K562 (cell line): ENCODE results near the gene ALKBH7. TPM values are rescaled to one million over a fixed set of nuclear protein-coding genes. Genes with fewer than 3 reads are reported as not detected.

Experiments used
- ATAC-seq: fragments of 200-7000 bp; cut with Tn5 transposase; 3 replicates; pipeline ENCODE4 v1.9.1; 2020; ENCODE audit warnings: moderate library complexity
- BruUV-seq: library from RNA; stranded (reverse); fragments of 400-500 nt; replicated peaks from 2 replicates; lab custom pipeline; 2021; lab: Mats Ljungman, UMichigan
- CTCF ChIA-PET: fragments of 300-600 bp; formaldehyde crosslinking; extraction: SDS; loops from one replicate; lab custom pipeline; 2021; ENCODE audit warnings: low intra/inter-chr PET ratio; lab: Yijun Ruan, JAX
- POLR2A ChIA-PET: fragments of 300-600, 350-650 bp; sonication (Branson Sonifier 250); formaldehyde crosslinking; extraction: SDS; loops from one replicate; lab custom pipeline; 2021; ENCODE audit warnings: antibody characterized with exemption, inconsistent platforms; lab: Yijun Ruan, JAX
- DNase-seq, 4 experiments: peaks; one replicate each; pipeline versions ENCODE4 v3.0.0 to v3.0.0-alpha.2; 2011 to 2018; ENCODE audit warnings: low spot score in 3 of 4, mixed read lengths in 3 of 4; ENCODE audit errors: extremely low read depth in 1 of 4
- FAIRE-seq: peaks from 2 replicates; lab custom pipeline; 2011; peaks lifted over from hg19 to GRCh38; lab: Jason Lieb, UNC
- H2AFZ ChIP-seq: 2 replicates; pipeline ENCODE4 v1.6.0; 2011; ENCODE audit warnings: low read depth, low read length, control low read depth, inconsistent platforms
- H3K27ac ChIP-seq: fragments of 200-600 bp; 3 replicates; pipeline ENCODE4 v1.8.0; 2011; ENCODE audit warnings: low read depth, mild to moderate bottlenecking, control low read depth, inconsistent platforms, low read length, moderate library complexity, mixed read lengths; ENCODE audit errors: extremely low read depth
- H3K27me3 ChIP-seq, 2 experiments: fragments of 300-600 bp in 1 of 2; 2 replicates in 1 of 2; 3 replicates in 1 of 2; pipeline versions ENCODE4 v1.6.0 to v1.8.0; 2011; ENCODE audit warnings: inconsistent platforms in 2 of 2, low read length in 2 of 2, mild to moderate bottlenecking in 1 of 2, mixed read lengths in 1 of 2, moderate library complexity in 1 of 2; ENCODE audit not compliant: control insufficient read depth in 2 of 2, insufficient read depth in 2 of 2
- H3K36me3 ChIP-seq: fragments of 300-600 bp; 3 replicates; pipeline ENCODE4 v1.8.0; 2011; ENCODE audit warnings: mild to moderate bottlenecking, low read length, inconsistent platforms; ENCODE audit not compliant: control insufficient read depth, insufficient read depth
- H3K4me1 ChIP-seq, 2 experiments: fragments of 200-600 bp in 1 of 2; replicated peaks in 1 of 2; 2 replicates in 1 of 2; 3 replicates in 1 of 2; pipeline versions ENCODE4 v1.5.1 to v1.8.0; 2011; ENCODE audit warnings: inconsistent platforms in 2 of 2, low read length in 2 of 2, mild to moderate bottlenecking in 1 of 2, mixed read lengths in 1 of 2, moderate library complexity in 1 of 2; ENCODE audit not compliant: control insufficient read depth in 2 of 2, insufficient read depth in 2 of 2
- H3K4me2 ChIP-seq: 2 replicates; pipeline ENCODE4 v1.6.1; 2011; ENCODE audit warnings: low read length, control low read depth, inconsistent platforms, mixed read lengths; ENCODE audit not compliant: insufficient read depth
- H3K4me3 ChIP-seq: fragments of 200-600 bp; sonication (generic), shearing (Covaris generic); 2 replicates; pipeline ENCODE4 v1.5.1; 2016; ENCODE audit warnings: control low read depth, inconsistent platforms
- H3K79me2 ChIP-seq: fragments of 200-600 bp; 3 replicates; pipeline ENCODE4 v1.8.0; 2011; ENCODE audit warnings: low read length, inconsistent platforms; ENCODE audit not compliant: control insufficient read depth, insufficient read depth
- H3K9ac ChIP-seq, 2 experiments: 2 replicates each; pipeline versions ENCODE4 v1.6.0 to v1.6.1; 2011; ENCODE audit warnings: low read depth in 2 of 2, low read length in 2 of 2, control low read depth in 1 of 2, inconsistent platforms in 1 of 2, mild to moderate bottlenecking in 1 of 2, mixed read lengths in 1 of 2; ENCODE audit not compliant: insufficient read depth in 1 of 2
- H3K9me1 ChIP-seq: one replicate; pipeline ENCODE4 v1.6.0; 2011; ENCODE audit warnings: inconsistent platforms, mild to moderate bottlenecking, low read length, moderate library complexity; ENCODE audit not compliant: control insufficient read depth, insufficient read depth
- H3K9me3 ChIP-seq: replicated peaks from 2 replicates; pipeline ENCODE4 v1.5.1; 2011; ENCODE audit warnings: low read depth, low read length, inconsistent platforms; ENCODE audit not compliant: control insufficient read depth, insufficient read depth
- H4K20me1 ChIP-seq: replicated peaks from 2 replicates; pipeline ENCODE4 v1.6.1; 2011; ENCODE audit warnings: low read length, inconsistent platforms, mixed read lengths; ENCODE audit not compliant: control insufficient read depth, insufficient read depth
- IFI16 ChIP-seq: fragments of 250-450 bp; sonication (Bioruptor Pico); IDR thresholded peaks from 2 replicates; pipeline ENCODE4 v2.1.2; 2022; ENCODE audit warnings: mild to moderate bottlenecking, inconsistent platforms
- MYNN ChIP-seq, 2 experiments: sonication (generic); formaldehyde crosslinking in 1 of 2; IDR thresholded peaks; 2 replicates each; pipeline versions ENCODE4 v1.5.0 to v1.6.1; 2016 to 2020; ENCODE audit warnings: antibody characterized with exemption in 1 of 2, missing genetic modification reagents in 1 of 2
- RFX1 ChIP-seq: fragments of 450-650 bp; IDR thresholded peaks from 2 replicates; pipeline ENCODE4 v1.6.1; 2016; ENCODE audit warnings: mild to moderate bottlenecking, moderate library complexity
- WGBS: fragments of 100-300 bp; shearing (Covaris generic); methylation state at CpG from one replicate; pipeline ENCODE4 v1.1.6; 2016; ENCODE audit warnings: low coverage, mixed read lengths; ENCODE audit not compliant: insufficient coverage; ENCODE audit errors: missing lambda C conversion rate; 5-methylcytosine and 5-hydroxymethylcytosine counted together
- in situ Hi-C: fragments of 300-500 bp; cut with MboI; formaldehyde crosslinking; loops from 4 replicates; pipeline ENCODE4 v1.15.0; 2018; ENCODE audit warnings: inconsistent platforms, mixed read lengths
- intact Hi-C: fragments of 100-400 bp; cut with micrococcal nuclease; formaldehyde crosslinking; loops from 2 replicates; pipeline ENCODE4 v1.14.2; 2022
- polyA plus RNA-seq, 8 experiments: library from polyadenylated mRNA; depleted of rRNA in 4 of 8; stranded (reverse) in 5 of 8; unstranded in 3 of 8; fragments of >200 nt; fragmentation: Nextera tagmentation in 2 of 8; fragmentation: Illumina TruSeq in 1 of 8; extraction: Ambion mirVana in 2 of 8; extraction: Trizol in 1 of 8; gene quantifications; 2 replicates each; pipeline versions ENCODE4 v1.2.1 to v1.2.3, GENCODE V29; 2011 to 2014; ENCODE audit warnings: inconsistent platforms in 1 of 8, missing spikeins in 1 of 8
- total RNA-seq, 7 experiments: library from RNA; depleted of rRNA in 6 of 7; stranded (reverse); fragments of >200 nt in 6 of 7; fragmentation: Illumina TruSeq in 2 of 7; extraction: Trizol in 2 of 7; gene quantifications; 2 replicates each; pipeline versions ENCODE4 v1.2.1 to v1.2.3, GENCODE V29; 2011 to 2021; ENCODE audit warnings: low replicate concordance in 1 of 7
- TF ChIP-seq, protein P1 (sequence below): sonication (generic); formaldehyde crosslinking; IDR thresholded peaks from 2 replicates; pipeline ENCODE4 v1.8.1; 2023; ENCODE audit warnings: mild to moderate bottlenecking, missing genetic modification reagents

The ALKBH7 gene
- total and polyA plus RNA-seq, 9 of the 15 experiments (the other 6 are each of a cell fraction or from before 2014, with no cell fraction given) = 0.69 to 94.8 (median 17.6) TPM

DNA sequence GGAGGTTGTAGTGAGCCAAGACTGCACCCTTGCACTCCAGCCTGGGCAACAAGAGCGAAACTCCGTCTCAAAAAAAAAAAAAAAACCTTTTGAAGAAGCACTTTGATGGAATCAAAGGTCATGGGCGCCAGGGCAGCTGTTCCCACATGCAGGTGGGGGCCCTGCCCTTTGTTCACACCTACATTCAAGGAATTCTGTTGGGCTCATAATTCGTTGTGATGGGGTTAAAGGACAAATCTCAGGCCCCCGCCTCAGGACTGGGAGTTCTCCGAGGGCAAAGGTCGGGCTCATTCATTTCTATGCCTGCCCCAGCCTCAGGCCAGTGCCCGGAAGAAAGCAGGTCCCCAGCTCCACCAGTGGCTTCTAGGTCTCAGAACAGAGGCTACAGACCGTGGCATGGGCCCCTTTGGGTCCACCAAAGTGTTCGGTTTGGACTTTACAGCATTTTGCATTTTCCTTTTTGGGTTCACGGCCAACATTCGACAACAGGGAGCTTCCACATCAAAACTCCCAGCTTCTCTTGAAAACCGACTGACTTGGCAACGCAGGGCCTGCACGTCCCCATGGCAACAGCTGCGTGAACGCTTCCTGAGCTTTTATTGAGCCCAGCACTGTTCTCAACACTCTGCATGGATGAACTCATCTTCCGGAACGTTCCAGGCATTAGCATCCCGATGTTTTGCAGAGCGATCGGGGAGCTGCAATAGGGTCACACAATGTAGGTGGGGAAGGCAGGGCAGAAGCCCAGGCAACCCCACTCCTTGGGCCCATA, 30.4 kb downstream of the ALKBH7 start:
- no peaks in the 10 kb centered on the region for H3K9me1 ChIP-seq
- TF ChIP-seq RFX1 = peak; percentile 77
- no peak for TF ChIP-seq IFI16 (CRISPR knock-in tag)
- TF ChIP-seq, protein P1, sequence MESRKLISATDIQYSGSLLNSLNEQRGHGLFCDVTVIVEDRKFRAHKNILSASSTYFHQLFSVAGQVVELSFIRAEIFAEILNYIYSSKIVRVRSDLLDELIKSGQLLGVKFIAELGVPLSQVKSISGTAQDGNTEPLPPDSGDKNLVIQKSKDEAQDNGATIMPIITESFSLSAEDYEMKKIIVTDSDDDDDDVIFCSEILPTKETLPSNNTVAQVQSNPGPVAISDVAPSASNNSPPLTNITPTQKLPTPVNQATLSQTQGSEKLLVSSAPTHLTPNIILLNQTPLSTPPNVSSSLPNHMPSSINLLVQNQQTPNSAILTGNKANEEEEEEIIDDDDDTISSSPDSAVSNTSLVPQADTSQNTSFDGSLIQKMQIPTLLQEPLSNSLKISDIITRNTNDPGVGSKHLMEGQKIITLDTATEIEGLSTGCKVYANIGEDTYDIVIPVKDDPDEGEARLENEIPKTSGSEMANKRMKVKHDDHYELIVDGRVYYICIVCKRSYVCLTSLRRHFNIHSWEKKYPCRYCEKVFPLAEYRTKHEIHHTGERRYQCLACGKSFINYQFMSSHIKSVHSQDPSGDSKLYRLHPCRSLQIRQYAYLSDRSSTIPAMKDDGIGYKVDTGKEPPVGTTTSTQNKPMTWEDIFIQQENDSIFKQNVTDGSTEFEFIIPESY = peak; percentile 77
- TF ChIP-seq MYNN (IDR thresholded peaks at IDR 0.05) = peak; percentile 94
- peak; percentile 77; the same call in 1 of the 2 replicates for TF ChIP-seq MYNN (CRISPR knock-in tag; IDR thresholded peaks at IDR 0.05)
- H3K27me3 ChIP-seq = no peaks in the 10 kb centered on the region
- H3K4me3 ChIP-seq = no peak overlapping the region
- H3K4me1 ChIP-seq = peaks cover 0 to 7% of the 10 kb centered on the region in 2 experiments; a peak in 2 of 5 replicates
- ATAC-seq (no peak), FAIRE-seq (no peak), DNase-seq (peak in 1 of 4 experiments; percentile 4)
- H3K9me3 ChIP-seq = no peaks in the 10 kb centered on the region
- CTCF ChIA-PET = no interaction called here
- no peak overlapping the region for H3K27ac ChIP-seq
- H4K20me1 ChIP-seq = no peaks in the 10 kb centered on the region
- intact Hi-C loops = no loop called here
- no peak overlapping the region for H3K4me2 ChIP-seq
- POLR2A ChIA-PET = interaction anchor here (0.6 kb wide), 1 partner anchor 289 kb away, joined by 3 read pairs; no protein-coding TSS in a partner anchor
- H3K9ac ChIP-seq = no peak overlapping the region
- no peaks in the 10 kb centered on the region for H3K36me3 ChIP-seq
- no TSS peak for BruUV-seq
- H3K79me2 ChIP-seq = no peaks in the 10 kb centered on the region
- in situ Hi-C loops = no loop called here
- peak overlapping the region; percentile 65; the same call in 1 of the 2 replicates for H2AFZ ChIP-seq
- WGBS = 51% methylated on average over 22 of the region's 22 CpGs
